Left colon (tissue), 2 donors: ENCODE measurements around the gene PCID2. TPM values are rescaled to one million over a fixed set of nuclear protein-coding genes. Genes with fewer than 3 reads are reported as not detected.
A peak's percentile ranks its signal among the peaks of the same experiment; 100 is the strongest.
"Not testable (repeated sequence)": the region's sequence is repeated elsewhere in the genome, so short reads cannot be mapped to it uniquely, and the experiment has no call there.

Source experiments
- ATAC-seq: fragments of 200-7000 bp; cut with Tn5 transposase; one replicate; pipeline ENCODE4 v1.9.1; 2020; ENCODE audit warnings: mild to moderate bottlenecking, moderate library complexity
- DNase-seq, 2 donors: peaks; one replicate each; pipeline ENCODE4 v3.0.0-alpha.2; 2020
- intact Hi-C, 2 donors: fragments of 100-400 bp; cut with DNase I in 1 of 2; cut with micrococcal nuclease in 1 of 2; formaldehyde crosslinking; loops; one replicate each; pipeline versions ENCODE4 v1.11.2 to v1.14.0; 2022; cut with DNase I, micrococcal nuclease
- total RNA-seq, 2 donors: library from RNA; stranded (reverse); fragmentation: NEBNext Ultra II Directional; extraction: Animal tissue kit (Norgen Biotek cat#: 25700); gene quantifications; one replicate each; pipeline ENCODE4 v1.2.1, GENCODE V29; 2021
- donor health status: DM: no; HTN: no; CAD: no.
- donor health status: DM: yes; HTN: yes; CAD: no.

PCID2 gene
- total RNA-seq, 2 donors from 2014 or later, result 23.3 to 26.3 TPM

DNA sequence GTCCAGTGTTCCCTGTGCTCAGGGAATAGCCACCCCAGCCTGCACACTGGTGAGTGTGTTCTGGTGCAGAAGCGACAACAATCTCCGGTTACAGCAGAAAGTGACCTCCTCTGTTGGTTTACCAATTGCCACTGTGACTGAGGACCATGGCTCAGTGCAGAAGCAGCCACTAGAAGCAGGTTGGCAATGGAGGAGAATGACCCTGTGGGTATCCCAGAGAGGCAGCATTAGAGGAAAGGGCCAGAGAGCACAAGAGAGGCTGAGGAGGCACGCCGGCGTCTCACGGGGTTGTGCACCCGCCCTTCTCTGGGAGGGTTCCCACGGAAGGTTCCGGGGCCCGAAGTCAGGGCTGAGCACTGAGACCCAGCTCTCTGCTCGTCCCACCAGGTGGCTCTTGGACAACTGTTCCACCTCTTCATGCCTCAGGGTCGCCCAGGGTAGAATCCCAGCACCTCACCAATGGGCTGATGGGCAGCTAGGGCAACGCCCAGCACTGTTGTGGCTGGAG, 36.0 kb downstream of the PCID2 start:
- intact Hi-C loops, result no loop called here
- no peak for ATAC-seq
- no peak for DNase-seq

DNA sequence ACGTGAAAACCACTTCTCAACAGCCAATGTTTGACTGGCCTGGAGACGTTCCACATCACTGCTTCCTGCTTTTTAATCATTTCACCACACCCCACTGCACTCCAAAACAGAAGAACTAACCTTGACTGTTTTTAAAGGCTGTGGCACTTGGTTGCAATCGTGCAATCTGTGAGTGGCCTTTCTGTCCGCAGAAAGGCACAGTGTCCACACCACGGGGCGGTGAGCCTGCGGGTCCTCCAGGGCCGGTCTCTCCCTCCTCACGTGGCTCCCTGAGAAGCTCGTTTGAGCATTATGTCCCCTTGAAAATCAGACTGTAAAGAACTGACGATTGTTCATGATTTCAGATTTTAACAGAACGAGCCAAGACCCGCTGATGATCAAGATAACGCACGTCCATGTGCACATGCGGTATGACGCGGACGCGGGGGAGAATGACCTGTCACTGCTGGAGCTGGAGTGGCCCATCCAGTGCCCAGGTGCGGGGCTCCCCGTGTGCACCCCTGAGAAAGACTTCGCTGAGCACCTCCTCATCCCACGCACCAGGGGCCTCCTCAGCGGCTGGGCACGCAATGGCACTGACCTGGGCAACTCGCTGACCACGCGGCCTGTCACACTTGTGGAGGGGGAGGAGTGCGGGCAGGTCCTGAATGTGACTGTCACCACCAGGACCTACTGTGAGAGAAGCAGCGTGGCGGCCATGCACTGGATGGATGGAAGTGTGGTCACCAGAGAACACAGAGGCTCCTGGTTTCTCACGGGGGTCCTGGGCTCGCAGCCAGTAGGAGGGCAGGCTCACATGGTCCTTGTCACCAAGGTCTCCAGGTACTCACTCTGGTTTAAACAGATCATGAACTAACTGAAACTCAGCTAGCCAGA, 37.0 kb downstream of the PCID2 start:
- intact Hi-C loops, result no loop called here
- DNase-seq, result no peak
- ATAC-seq, result peak; percentile 19

DNA sequence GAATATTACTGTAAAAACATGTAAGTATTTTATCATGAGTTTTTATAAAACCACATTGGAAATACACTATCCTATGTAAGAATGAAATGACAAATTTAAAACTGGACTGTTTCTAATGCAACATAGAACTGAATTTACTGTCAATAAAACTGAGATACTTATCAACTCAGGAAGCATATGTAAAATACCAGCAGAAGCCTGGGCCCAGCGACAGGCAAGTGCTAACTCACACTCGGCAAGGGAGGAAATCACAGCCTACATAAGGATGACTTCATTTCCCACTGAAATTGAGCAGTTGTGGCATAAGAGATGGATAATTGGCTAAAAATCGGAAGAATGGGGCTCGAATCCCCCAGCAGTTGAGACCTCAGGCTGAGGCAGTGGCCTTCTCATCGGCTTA, 38.0 kb downstream of the PCID2 start:
- ATAC-seq, result peak; percentile 48
- intact Hi-C loops, result no loop called here
- DNase-seq, result no peak

DNA sequence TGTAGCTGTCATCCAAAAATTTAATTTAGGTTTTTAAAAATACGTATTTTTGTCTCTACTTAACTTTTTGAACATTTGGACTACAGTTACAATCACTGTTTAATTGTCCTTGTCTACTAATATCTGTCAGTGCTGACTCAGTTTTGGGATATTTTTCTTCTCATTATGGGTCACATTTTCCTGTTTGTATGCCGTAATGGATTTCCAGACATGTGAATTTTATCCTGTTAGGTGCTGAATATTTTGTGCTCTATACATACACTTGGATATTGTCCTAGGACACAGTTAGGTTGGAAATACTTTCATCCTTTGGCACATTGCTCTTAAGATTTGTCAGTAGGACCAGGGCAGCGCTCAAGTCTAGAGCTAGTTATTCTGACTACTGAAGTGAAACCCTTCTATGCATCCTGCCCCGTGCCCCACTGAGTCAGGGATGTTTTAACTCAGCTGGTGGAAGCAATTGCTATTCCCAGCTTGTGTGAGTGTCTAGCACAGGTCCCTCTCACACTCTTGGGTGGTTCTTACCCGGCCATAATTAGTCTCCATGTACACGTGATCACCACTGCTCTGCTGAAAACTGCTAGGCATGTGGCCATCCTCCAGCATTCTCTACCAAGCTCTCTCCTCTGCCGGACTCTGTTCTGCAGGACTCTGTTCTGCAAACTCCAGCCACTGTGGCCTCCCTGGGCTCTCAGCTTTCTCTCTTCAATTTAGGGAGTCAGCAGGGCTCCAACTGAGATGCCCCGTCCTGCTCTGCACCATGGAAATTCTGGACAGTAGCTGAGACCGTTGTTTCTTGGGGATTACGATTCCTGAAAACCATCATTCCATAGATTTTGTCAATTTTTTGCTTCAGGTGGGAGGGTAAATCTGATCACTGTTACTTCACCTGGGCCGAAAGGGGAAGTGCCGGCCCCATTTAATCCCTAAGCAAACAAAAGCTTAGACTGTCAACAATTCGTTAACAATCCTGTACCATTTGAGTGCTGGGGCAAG, 38.9 kb downstream of the PCID2 start:
- ATAC-seq (peak; percentile 61), DNase-seq (no peak)
- intact Hi-C loops, result no loop called here

DNA sequence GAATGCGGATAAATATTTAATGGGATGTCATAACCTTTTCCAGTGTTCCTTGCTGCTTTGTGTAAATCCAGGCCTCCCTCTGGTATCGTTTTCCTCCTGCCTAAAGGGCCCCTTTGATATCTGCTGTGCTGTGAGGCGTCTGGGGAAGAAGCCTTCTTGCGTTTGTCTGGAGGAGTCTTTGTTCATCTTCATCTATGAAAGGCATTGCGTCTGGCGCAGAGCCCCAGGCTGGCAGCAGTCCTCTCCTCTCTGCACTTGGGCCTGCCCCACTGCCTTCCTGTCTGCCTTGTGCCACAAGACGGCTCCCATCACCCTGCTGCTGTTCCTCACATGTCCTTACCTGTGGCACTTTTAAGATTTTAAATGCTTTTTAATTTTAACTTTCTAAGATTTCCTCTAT, 40.3 kb downstream of the PCID2 start:
- DNase-seq (no peak), ATAC-seq (no peak)
- intact Hi-C loops, result no loop called here

DNA sequence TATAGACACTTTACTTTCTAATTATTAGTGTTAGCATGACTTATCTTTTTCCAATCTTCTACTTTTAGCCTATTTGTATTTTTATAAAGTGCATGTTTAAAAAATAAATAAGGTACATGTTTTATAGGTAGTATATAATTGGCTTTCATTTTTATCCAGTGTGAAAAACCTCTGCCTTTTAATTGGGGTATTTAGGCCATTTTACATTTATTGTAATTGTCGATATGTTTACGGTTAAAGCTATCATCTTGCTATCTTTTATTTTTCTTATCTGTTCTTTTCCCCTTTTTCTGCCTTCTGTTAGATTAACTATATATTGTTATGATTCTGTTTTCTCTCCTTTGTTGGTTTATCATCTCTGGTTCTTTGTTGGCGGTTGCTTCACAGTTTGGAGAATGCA, 40.9 kb downstream of the PCID2 start:
- ATAC-seq (no peak), DNase-seq (no peak)
- intact Hi-C loops, result no loop called here

DNA sequence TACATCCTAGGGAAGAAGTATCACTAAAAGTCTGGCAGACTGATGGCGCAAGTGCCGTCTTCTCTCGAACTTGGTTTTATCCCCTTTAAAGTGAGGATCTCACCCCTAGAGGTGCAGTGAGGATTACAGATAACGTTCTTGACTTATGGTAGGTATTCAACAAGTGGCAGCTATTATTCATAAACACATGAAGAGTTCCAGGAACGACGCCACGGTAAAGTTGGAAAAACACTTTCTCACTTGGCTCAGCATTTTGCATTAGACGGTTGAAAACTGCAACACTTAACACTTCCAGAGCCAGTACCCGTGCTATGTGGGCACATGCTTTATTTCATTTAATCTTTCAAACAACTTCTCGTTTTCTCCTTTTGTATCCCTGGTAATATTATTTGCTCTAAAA, 41.3 kb downstream of the PCID2 start:
- DNase-seq (no peak), ATAC-seq (peak; percentile 33)
- intact Hi-C loops, result no loop called here

DNA sequence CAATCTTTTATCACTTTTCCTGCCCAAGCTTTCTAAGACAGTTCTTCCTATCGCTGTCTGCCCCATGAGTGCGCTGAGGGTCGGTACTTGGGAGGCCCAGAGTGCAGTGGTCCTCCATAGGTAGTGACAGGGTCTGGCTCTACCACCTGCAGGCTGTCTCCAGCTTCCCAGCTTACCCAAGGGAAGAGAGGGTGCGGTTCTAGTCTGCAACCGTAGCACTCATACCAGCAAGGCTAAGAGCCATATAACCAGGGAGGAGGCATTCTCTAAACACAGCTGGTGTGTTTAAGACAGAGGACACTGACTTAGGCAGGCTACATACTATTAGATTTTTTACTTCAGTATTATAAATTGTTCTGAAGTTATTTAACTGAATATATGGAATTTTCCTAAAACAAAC, 41.8 kb downstream of the PCID2 start:
- intact Hi-C loops, result no loop called here
- ATAC-seq, result peak; percentile 91
- peak in 1 of 2 donors; percentile 53 for DNase-seq

DNA sequence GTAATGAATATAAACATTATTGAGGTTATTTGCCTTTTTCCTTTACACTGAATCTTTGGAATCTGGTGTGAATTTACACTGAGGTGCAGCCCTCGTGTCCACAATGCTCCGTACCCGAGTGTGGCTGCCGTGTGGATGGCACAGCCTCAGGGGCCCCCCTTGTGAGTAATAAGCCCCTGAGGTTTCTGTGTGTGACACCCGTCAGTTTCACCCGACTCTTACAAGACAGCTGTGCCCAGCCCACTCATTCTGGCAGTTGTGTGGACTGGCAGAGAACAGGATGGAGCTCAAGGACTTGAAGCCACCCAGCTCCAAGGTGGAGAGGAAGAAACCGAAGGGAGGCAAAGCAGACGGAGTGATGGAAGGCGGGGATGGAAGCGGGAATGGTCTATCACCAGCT, 42.2 kb downstream of the PCID2 start:
- DNase-seq, result no peak
- no peak for ATAC-seq
- intact Hi-C loops, result no loop called here

DNA sequence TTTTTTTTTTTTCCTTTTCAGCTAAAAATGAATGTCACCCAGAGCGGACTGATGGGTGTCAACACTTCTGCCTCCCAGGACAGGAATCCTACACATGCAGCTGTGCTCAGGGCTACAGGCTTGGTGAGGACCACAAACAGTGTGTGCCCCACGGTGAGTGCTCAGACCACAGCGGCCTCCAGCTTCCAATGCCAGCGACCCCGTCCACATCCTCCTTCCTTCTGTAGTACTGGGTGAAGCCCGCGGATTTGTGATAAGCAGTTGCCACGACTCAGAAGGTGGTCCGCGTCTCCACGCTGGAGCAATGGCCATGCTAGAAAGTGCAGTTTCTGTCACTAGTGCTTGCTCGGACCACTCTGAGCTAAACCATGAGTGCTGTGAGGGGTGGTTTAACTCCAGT, 44.0 kb downstream of the PCID2 start:
- DNase-seq (no peak), ATAC-seq (no peak)
- intact Hi-C loops, result no loop called here

DNA sequence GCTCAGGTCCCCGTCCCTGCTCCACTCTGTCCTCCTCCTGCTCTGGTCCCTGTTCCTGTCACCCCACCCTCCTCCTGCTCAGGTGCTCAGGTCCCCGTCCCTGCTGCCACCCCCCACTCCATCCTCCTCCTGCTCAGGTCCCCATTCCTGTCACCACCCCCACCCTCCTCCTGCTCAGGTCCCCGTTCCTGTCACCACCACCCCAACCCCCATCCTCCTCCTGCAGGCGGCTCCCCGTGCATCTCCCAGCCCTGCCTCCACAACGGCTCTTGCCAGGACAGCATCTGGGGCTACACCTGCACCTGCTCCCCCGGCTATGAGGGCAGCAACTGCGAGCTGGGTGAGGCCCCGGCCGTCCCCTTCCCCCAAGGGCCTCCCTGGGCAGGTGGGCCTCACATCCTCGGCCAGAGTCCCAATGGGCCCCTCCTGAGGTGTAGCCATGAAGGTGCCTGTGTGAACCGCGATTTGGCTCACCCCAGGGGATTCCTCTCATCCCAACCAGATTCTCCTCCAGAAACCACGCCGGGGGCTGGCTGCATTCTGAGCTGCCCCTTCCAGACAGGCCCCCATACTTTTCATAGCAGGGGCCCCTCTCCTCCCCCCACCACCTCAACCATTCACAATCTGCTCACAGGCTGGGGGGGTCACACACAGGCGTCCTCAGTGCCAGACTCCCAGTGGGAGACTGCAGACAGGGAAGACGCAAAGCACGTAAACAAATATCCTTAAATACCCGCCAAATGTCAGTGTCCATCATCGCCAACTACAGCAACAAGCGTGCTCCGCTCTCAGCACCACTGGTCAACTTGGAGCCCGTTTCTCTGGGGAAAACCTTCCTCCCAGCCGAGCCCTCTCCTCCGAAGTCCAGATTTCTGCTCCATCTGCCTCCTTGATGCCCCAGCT, 45.4 kb downstream of the PCID2 start:
- no peak for ATAC-seq

DNA sequence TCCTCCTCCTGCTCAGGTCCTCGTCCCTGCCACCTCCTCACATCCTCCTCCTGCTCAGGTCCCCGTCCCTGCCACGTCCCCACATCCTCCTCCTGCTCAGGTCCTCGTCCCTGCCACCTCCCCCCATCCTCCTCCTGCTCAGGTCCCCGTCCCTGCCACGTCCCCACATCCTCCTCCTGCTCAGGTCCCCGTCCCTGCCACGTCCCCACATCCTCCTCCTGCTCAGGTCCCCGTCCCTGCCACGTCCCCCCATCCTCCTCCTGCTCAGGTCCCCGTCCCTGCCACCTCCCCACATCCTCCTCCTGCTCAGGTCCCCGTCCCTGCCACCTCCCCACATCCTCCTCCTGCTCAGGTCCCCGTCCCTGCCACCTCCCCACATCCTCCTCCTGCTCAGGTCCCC, 46.5 kb downstream of the PCID2 start:
- intact Hi-C loops, ATAC-seq, DNase-seq: not testable (repeated sequence)

More for the DNA sequence above, 45.4 kb downstream of the PCID2 start:
- no peak for DNase-seq
- intact Hi-C loops, result no loop called here

DNA sequence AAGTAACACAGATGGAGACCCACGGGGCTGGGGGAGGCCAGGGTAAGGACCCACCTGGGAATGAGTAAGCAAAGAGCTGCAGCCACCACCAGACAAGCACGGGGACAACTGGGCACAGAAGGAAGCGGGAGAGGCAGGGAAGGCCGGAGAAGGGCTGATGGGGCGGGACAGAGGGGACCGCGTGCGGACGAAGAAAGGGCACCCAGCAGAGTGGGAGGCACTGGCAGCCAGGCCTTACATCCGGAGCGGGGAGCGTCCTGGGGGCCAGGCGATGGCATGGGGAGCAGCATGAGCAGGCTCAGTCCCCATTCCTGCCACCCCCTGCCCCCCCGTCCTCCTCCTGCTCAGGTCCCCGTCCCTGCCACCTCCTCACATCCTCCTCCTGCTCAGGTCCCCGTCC, 47.0 kb downstream of the PCID2 start:
- intact Hi-C loops, result no loop called here
- DNase-seq, result no peak
- ATAC-seq, result no peak

DNA sequence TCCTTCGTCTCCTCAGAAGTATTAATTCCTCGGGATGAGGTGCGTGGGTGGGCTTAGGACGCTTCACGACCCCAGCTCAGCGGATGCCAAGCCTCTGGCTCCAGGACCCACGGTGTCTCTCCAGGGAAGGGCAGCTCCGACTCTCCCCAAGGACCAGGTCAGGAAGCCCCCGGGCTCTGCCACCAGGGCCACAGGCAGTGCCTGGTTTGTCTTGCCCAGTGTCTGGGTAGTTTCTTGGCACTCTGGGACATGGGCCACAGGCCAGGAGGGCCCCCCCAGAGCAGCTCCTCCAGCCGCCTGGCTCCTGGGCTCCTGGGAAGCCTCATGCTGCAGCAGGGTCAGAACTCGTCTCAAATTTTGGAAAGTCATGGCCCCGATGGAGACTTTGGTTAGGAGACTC, 47.5 kb downstream of the PCID2 start:
- intact Hi-C loops, result no loop called here
- DNase-seq, result no peak
- no peak for ATAC-seq

DNA sequence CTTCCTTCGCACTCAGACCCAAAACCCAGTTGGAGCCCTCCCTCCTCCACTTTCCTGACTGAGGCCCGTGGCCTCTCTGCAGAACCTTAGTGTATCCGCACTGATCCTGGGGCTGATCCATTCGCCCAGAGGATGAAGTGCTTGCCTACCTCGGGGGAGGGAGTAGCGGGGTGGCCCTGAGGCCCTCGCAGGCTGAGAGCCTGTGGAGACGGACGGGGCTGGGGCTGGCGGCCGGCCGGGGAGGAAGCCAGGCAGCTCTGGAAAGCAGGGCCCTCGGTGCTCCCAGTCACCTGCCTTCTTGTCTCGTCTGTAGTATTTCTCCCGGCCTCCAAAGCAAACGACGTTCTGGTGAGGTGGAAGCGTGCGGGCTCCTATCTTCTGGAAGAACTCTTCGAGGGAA, 48.8 kb downstream of the PCID2 start:
- intact Hi-C loops, result no loop called here
- DNase-seq (no peak), ATAC-seq (no peak)

DNA sequence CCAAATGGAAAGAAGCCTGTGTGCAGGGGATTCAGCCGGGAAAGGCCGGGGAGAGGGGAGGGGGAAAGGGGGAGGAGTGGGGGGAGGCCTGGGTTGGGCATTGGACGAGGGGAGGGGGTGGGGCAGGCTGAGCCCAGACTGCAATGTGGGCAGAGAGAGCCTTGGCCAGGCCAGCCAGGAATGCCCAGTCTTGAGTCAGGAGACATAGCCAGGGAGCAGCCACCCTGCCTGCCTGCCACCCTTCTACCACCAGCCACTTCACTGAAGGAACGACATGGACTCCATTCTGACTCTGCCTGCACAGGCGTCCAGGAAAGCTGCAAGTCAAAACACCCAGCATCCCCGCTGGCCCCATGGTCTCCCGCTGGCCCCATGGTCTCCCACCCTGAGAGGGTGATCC, 49.5 kb downstream of the PCID2 start:
- DNase-seq (no peak), ATAC-seq (no peak)
- intact Hi-C loops, result no loop called here

DNA sequence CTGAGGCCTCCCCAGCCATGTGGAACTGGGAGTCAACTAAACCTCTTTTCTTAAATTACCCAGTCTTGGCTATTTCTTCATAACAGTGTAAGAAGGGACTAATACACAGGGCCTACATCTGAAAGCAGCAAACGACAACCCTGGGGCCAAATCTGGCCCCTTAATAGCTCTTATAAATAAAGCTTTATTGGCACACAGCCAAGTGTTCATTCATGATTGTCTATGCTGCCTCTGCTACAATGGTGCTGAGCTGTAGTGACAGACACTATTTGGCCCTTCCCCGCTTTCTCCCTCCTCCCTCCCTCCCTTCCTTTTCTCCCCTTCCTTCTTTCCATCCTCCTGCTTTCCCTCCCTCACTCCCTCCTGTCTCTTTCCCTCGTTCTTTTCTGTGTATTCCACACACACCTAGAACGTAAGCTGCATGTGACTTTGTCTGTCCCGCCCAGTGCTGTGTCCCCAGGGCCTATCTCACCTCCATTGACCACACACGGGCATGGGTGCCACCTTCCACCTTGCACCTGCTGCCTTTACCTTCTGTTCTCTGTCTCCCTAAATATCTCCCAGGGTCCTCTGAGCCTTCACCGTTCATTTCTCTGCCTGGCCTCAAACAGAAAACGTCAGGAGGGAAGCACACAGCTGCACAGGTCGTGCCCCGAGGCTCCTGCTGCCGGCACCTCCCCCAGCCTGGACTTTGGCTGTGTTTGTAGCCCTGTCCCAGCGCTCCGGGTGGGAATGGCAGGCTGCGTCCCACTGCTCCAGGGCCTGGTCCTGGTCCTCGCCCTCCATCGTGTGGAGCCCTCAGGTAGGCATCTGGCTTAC, 50.3 kb downstream of the PCID2 start, which contains the start of gene PROZ:
Gene PROZ (plus strand): TSS at position 720 of the 819 bp plus-strand sequence. CDS start 13 bp downstream, at position 733.
- ATAC-seq, result peak; percentile 29
- no peak for DNase-seq
- intact Hi-C loops, result no loop called here
